Caco-2 (cell line): ENCODE measurements around the gene UBE3A. TPM values are rescaled to one million over a fixed set of nuclear protein-coding genes. Genes with fewer than 3 reads are reported as not detected.

Source experiments
- BruUV-seq: library from RNA; stranded (reverse); fragments of 400-500 nt; replicated peaks from 2 replicates; lab custom pipeline; 2021; lab: Mats Ljungman, UMichigan
- CTCF ChIA-PET: fragments of 300-600 bp; sonication (Branson Sonifier 250); formaldehyde crosslinking; loops from one replicate; lab custom pipeline; 2022; ENCODE audit warnings: antibody characterized with exemption; lab: Charles Lee
- POLR2A ChIA-PET: fragments of 300-600 bp; sonication (Branson Sonifier 250); formaldehyde crosslinking; loops from one replicate; lab custom pipeline; 2022; ENCODE audit warnings: antibody characterized with exemption; lab: Charles Lee
- DNase-seq, 2 experiments: peaks; one replicate each; pipeline versions ENCODE4 v3.0.0 to v3.0.0-alpha.2; 2020 to 2022
- H3K27me3 ChIP-seq: replicated peaks from 2 replicates; pipeline ENCODE4 v1.6.0; 2011; ENCODE audit warnings: low read length; ENCODE audit not compliant: control insufficient read depth, insufficient read depth
- H3K36me3 ChIP-seq: 2 replicates; pipeline ENCODE4 v1.5.1; 2011; ENCODE audit warnings: low read length; ENCODE audit not compliant: control insufficient read depth, insufficient read depth
- H3K4me1 ChIP-seq: fragments of 250-450 bp; sonication (Bioruptor Pico); 2 replicates; pipeline ENCODE4 v1.5.1; 2020; ENCODE audit warnings: mild to moderate bottlenecking
- H3K4me3 ChIP-seq: 2 replicates; pipeline ENCODE4 v1.5.1; 2011; ENCODE audit warnings: low read depth, mild to moderate bottlenecking, control low read depth, low read length
- H3K9me3 ChIP-seq: fragments of 250-450 bp; sonication (Bioruptor Pico); 2 replicates; pipeline ENCODE4 v1.5.1; 2020; ENCODE audit warnings: mild to moderate bottlenecking, moderate library complexity
- H3K27ac Mint-ChIP-seq: one replicate; pipeline ENCODE4 v1.8.0; 2022; ENCODE audit warnings: mixed read lengths; ENCODE audit not compliant: unreplicated experiment
- H3K27me3 Mint-ChIP-seq: one replicate; pipeline ENCODE4 v1.8.0; 2022; ENCODE audit warnings: mixed read lengths; ENCODE audit not compliant: insufficient read depth, unreplicated experiment
- H3K36me3 Mint-ChIP-seq: one replicate; pipeline ENCODE4 v1.8.0; 2022; ENCODE audit warnings: mild to moderate bottlenecking, mixed read lengths; ENCODE audit not compliant: insufficient read depth, unreplicated experiment
- H3K4me1 Mint-ChIP-seq: one replicate; pipeline ENCODE4 v1.8.0; 2022; ENCODE audit warnings: low read depth, mixed read lengths; ENCODE audit not compliant: unreplicated experiment
- H3K4me3 Mint-ChIP-seq: one replicate; pipeline ENCODE4 v1.8.0; 2022; ENCODE audit warnings: mild to moderate bottlenecking, moderate library complexity, mixed read lengths; ENCODE audit not compliant: unreplicated experiment
- H3K9me3 Mint-ChIP-seq: one replicate; pipeline ENCODE4 v1.8.0; 2022; ENCODE audit warnings: mixed read lengths; ENCODE audit not compliant: unreplicated experiment
- intact Hi-C: fragments of 100-400 bp; cut with micrococcal nuclease; formaldehyde crosslinking; loops from one replicate; pipeline ENCODE4 v1.10.0; 2022; ENCODE audit not compliant: unreplicated experiment
- total RNA-seq: library from RNA; stranded (reverse); gene quantifications from 2 replicates; pipeline ENCODE4 v1.2.3, GENCODE V29; 2022
- TF ChIP-seq, protein P1 (sequence below), 2 experiments: fragments of 200-600 bp in 1 of 2; IDR thresholded peaks; 1 replicate in 1 of 2; 2 replicates in 1 of 2; pipeline versions ENCODE4 v1.5.1 to v1.8.0; 2011 to 2022; ENCODE audit warnings: antibody characterized with exemption in 1 of 2, control low read depth in 1 of 2, inconsistent platforms in 1 of 2, low read depth in 1 of 2, low read length in 1 of 2, mild to moderate bottlenecking in 1 of 2, moderate library complexity in 1 of 2; ENCODE audit not compliant: insufficient read depth in 1 of 2, severe bottlenecking in 1 of 2, unreplicated experiment in 1 of 2

UBE3A gene
- total RNA-seq, 1 experiment from 2014 or later, result 125 TPM

DNA sequence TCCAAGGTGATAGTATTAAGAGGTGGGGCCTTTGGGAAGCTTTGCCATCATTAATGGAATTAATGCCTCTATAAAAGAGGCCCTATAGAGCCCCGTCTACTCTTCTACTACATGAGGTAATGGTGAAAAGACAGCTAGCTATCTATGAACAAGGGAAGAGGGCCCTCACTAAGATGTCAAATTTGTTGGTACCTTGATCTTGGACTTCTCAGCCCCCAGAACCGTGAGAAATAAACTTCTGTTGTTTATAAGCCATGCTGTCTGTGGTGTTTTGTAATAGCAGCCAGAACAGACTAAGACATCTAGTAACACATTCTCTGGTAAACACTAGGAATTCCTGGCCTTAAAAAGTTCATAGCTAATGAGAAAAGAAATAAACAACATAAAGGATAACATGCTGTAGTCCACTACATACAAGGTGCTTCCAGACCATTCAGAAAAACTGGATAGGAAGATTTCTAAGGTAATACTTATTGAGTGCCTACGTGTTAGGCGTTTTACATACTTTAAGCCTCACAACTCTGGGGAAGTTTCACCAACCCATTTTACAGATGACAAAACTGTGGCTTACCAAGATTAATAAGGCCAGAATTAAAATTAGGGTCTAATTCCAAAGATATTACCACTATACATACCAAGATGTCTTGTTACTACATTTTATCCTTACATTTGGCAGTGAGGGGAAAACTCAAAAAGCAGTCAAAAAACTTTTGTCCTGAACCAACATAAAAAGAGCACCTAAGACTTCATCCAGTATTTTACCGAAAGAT is 3.2 kb downstream of the UBE3A start:
- Mint-ChIP-seq H3K4me3 (no peak overlapping the region), H3K9me3 (no peaks in the 10 kb centered on the region), H3K27me3 (no peaks in the 10 kb centered on the region), H3K27ac (no peak overlapping the region), H3K36me3 (peaks cover 5% of the 10 kb centered on the region), H3K4me1 (peaks cover 14% of the 10 kb centered on the region)
- DNase-seq, result no peak
- CTCF ChIA-PET, result no interaction called here
- Histone ChIP-seq H3K9me3 (no peaks in the 10 kb centered on the region), H3K27me3 (no peaks in the 10 kb centered on the region), H3K36me3 (no peaks in the 10 kb centered on the region), H3K4me3 (no peak overlapping the region), H3K4me1 (peaks cover 14% of the 10 kb centered on the region)
- POLR2A ChIA-PET, result no interaction called here
- TF ChIP-seq, protein P1, sequence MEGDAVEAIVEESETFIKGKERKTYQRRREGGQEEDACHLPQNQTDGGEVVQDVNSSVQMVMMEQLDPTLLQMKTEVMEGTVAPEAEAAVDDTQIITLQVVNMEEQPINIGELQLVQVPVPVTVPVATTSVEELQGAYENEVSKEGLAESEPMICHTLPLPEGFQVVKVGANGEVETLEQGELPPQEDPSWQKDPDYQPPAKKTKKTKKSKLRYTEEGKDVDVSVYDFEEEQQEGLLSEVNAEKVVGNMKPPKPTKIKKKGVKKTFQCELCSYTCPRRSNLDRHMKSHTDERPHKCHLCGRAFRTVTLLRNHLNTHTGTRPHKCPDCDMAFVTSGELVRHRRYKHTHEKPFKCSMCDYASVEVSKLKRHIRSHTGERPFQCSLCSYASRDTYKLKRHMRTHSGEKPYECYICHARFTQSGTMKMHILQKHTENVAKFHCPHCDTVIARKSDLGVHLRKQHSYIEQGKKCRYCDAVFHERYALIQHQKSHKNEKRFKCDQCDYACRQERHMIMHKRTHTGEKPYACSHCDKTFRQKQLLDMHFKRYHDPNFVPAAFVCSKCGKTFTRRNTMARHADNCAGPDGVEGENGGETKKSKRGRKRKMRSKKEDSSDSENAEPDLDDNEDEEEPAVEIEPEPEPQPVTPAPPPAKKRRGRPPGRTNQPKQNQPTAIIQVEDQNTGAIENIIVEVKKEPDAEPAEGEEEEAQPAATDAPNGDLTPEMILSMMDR (IDR thresholded peaks at IDR 0.05; ENCODE audit: insufficient read depth in 1 of 2, low read depth in 1 of 2, low read length in 1 of 2, severe bottlenecking in 1 of 2, unreplicated experiment in 1 of 2), result no peak
- BruUV-seq, result no TSS peak
- intact Hi-C loops, result loop anchor here (5.0 kb wide), 2 partner anchors 83 to 478 kb away; no protein-coding TSS in a partner anchor

DNA sequence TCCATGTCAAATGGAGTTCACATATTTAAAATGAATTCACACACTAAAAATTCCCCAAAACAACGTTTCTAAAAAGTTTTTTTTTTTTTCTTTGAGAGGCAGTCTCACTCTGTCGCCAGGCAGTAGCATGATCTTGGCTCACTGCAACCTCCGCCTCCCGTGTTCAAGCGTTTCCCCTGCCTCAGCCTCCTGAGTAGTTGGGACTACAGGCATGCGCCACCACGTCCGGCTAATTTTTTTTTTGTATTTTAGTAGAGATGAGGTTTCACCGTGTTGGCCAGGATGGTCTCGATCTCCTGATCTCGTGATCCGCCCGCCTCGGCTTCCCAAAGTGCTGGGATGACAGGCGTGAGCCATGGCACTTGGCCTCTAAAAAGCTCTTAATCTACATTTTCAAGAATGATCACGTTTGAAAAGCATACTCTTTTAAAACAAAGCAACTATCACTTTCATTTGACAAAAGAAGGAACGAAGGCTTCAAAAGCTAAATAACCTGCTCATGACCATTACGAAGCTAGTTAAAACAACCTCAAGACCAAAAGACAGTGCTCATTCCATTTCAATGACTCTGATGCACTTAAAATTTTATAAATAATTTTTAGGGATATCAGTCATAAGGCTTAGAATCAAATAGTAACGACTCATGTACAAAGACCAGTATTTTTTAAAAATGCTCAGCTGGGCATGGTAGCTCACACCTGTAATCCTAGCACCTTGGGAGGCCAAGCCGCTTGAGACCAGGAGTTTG is 5.5 kb downstream of the UBE3A start:
- H3K4me1 ChIP-seq, result peaks cover 14% of the 10 kb centered on the region
- CTCF ChIA-PET, result no interaction called here
- no peaks in the 10 kb centered on the region for H3K36me3 ChIP-seq
- no peak overlapping the region for H3K27ac Mint-ChIP-seq
- H3K4me1 Mint-ChIP-seq, result peaks cover 14% of the 10 kb centered on the region
- H3K36me3 Mint-ChIP-seq, result peaks cover 5% of the 10 kb centered on the region
- H3K4me3 ChIP-seq, result no peak overlapping the region
- intact Hi-C loops, result no loop called here
- POLR2A ChIA-PET, result no interaction called here
- H3K9me3 Mint-ChIP-seq, result no peaks in the 10 kb centered on the region
- no peaks in the 10 kb centered on the region for H3K27me3 Mint-ChIP-seq
- H3K4me3 Mint-ChIP-seq, result no peak overlapping the region
- no peak for DNase-seq
- BruUV-seq, result no TSS peak
- TF ChIP-seq, protein P1 (IDR thresholded peaks at IDR 0.05; ENCODE audit: insufficient read depth in 1 of 2, low read depth in 1 of 2, low read length in 1 of 2, severe bottlenecking in 1 of 2, unreplicated experiment in 1 of 2), result no peak
- H3K27me3 ChIP-seq, result no peaks in the 10 kb centered on the region
- no peaks in the 10 kb centered on the region for H3K9me3 ChIP-seq

DNA sequence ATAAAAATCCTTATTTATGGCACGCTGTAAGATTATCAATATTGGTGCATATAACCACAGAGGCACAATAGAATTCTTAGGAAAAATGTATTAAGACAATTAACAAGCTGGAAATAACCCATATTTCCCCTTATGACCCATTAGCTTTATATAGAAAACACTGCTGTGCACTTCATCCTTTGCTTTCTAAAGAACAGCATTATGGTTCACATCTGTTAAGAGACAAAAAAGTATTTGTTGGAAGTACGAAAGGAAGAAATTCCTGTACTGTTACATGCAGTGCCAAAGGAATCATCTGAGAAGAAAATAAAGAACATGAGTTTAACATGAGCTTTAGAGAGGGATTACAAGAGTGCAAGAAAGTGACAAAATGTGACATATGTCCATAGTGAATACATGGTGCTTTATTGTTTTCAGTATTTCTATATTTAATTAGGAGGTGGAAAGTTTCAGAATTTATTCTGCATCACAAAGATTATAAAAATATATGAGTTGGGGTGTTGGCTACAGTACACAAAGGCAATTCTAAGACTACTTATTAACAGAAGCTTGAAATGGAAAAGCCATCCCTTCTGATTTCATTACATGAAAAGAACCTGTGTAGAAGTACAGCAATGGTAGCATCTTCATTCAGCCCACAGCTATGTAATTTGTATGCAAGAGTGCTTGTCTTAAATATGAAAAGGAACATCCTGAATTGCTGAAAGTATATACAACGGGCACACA is 6.8 kb downstream of the UBE3A start:
- Histone ChIP-seq H3K4me1 (peaks cover 9% of the 10 kb centered on the region), H3K36me3 (no peaks in the 10 kb centered on the region), H3K27me3 (no peaks in the 10 kb centered on the region), H3K4me3 (no peak overlapping the region), H3K9me3 (no peaks in the 10 kb centered on the region)
- Mint-ChIP-seq H3K4me1 (peaks cover 14% of the 10 kb centered on the region), H3K9me3 (no peaks in the 10 kb centered on the region), H3K27me3 (no peaks in the 10 kb centered on the region), H3K27ac (no peak overlapping the region), H3K4me3 (no peak overlapping the region), H3K36me3 (peaks cover 6% of the 10 kb centered on the region)
- ChIA-PET CTCF (no interaction called here), POLR2A (no interaction called here)
- TF ChIP-seq, protein P1 (IDR thresholded peaks at IDR 0.05; ENCODE audit: insufficient read depth in 1 of 2, low read depth in 1 of 2, low read length in 1 of 2, severe bottlenecking in 1 of 2, unreplicated experiment in 1 of 2), result no peak
- no TSS peak for BruUV-seq
- no peak for DNase-seq
- intact Hi-C loops, result no loop called here
